GM12878 (cell line): Measurements from ENCODE around the gene MRPL36. TPM values are rescaled to one million over a fixed set of nuclear protein-coding genes. Genes with fewer than 3 reads are reported as not detected.

ENCODE experiments used
- ATAC-seq: fragments of 200-7000 bp; cut with Tn5 transposase; 3 replicates; pipeline ENCODE4 v1.9.1; 2020; ENCODE audit warnings: mild to moderate bottlenecking, moderate library complexity
- BruUV-seq: library from RNA; stranded (reverse); fragments of 400-500 nt; replicated peaks from 2 replicates; lab custom pipeline; 2021; lab: Mats Ljungman, UMichigan
- CTCF ChIA-PET: fragments of 300-600 bp; sonication (Branson Sonifier 250); formaldehyde crosslinking; extraction: SDS; loops from one replicate; lab custom pipeline; 2021; ENCODE audit warnings: inconsistent platforms; lab: Yijun Ruan, JAX
- POLR2A ChIA-PET: fragments of 350-600 bp; formaldehyde crosslinking; extraction: SDS; loops from one replicate; lab custom pipeline; 2021; ENCODE audit warnings: inconsistent platforms; lab: Charles Lee
- RAD21 ChIA-PET: fragments of 300-600 bp; sonication (Branson Sonifier 250); formaldehyde crosslinking; loops from one replicate; lab custom pipeline; 2023; ENCODE audit warnings: antibody characterized with exemption; ENCODE audit not compliant: unreplicated experiment; lab: Charles Lee
- SMC1A ChIA-PET: fragments of 300-600 bp; sonication (Branson Sonifier 250); formaldehyde crosslinking; loops from one replicate; lab custom pipeline; 2023; ENCODE audit not compliant: unreplicated experiment, uncharacterized antibody; lab: Charles Lee
- DNase-seq: peaks from one replicate; pipeline ENCODE4 v3.0.0-alpha.2; 2011; ENCODE audit warnings: low read depth, low spot score
- FAIRE-seq: peaks from 3 replicates; lab custom pipeline; 2011; peaks lifted over from hg19 to GRCh38; lab: Jason Lieb, UNC
- H2AFZ ChIP-seq: 2 replicates; pipeline ENCODE4 v1.6.0; 2011; ENCODE audit warnings: low read depth, low read length, control low read depth; ENCODE audit not compliant: control insufficient read depth
- H3K27ac ChIP-seq: 2 replicates; pipeline ENCODE4 v1.5.1; 2011; ENCODE audit warnings: control low read depth; ENCODE audit not compliant: control insufficient read depth, insufficient read depth
- H3K27me3 ChIP-seq, 2 experiments: replicated peaks in 1 of 2; 2 replicates each; pipeline versions ENCODE4 v1.6.0 to v1.6.1; 2011; ENCODE audit warnings: low read length in 1 of 2; ENCODE audit not compliant: control insufficient read depth in 2 of 2, insufficient read depth in 2 of 2
- H3K36me3 ChIP-seq, 2 experiments: 2 replicates each; pipeline ENCODE4 v1.5.1; 2011; ENCODE audit warnings: low read length in 1 of 2; ENCODE audit not compliant: control insufficient read depth in 2 of 2, insufficient read depth in 2 of 2
- H3K4me1 ChIP-seq: 2 replicates; pipeline ENCODE4 v1.6.1; 2011; ENCODE audit warnings: mild to moderate bottlenecking, low read length, moderate library complexity, mixed read lengths; ENCODE audit not compliant: control insufficient read depth, insufficient read depth
- H3K4me2 ChIP-seq: 2 replicates; pipeline ENCODE4 v1.6.0; 2011; ENCODE audit warnings: control low read depth; ENCODE audit not compliant: control insufficient read depth, insufficient read depth
- H3K4me3 ChIP-seq: fragments of 200-600 bp; sonication (generic); 2 replicates; pipeline ENCODE4 v1.5.1; 2016
- H3K79me2 ChIP-seq: 2 replicates; pipeline ENCODE4 v1.6.0; 2011; ENCODE audit warnings: low read length; ENCODE audit not compliant: control insufficient read depth, insufficient read depth
- H3K9ac ChIP-seq: 2 replicates; pipeline ENCODE4 v1.8.0; 2011; ENCODE audit warnings: low read length, control low read depth, mixed read lengths; ENCODE audit not compliant: control insufficient read depth, insufficient read depth
- H3K9me3 ChIP-seq: replicated peaks from 3 replicates; pipeline ENCODE4 v1.5.1; 2011; ENCODE audit warnings: mild to moderate bottlenecking, low read length; ENCODE audit not compliant: control insufficient read depth, insufficient read depth
- H4K20me1 ChIP-seq: 2 replicates; pipeline ENCODE4 v1.6.0; 2011; ENCODE audit not compliant: control insufficient read depth, insufficient read depth
- CBFB ChIP-seq: IDR thresholded peaks from 2 replicates; pipeline ENCODE4 v1.6.1; 2016; ENCODE audit warnings: antibody characterized with exemption, low read depth
- CUX1 ChIP-seq: IDR thresholded peaks from 2 replicates; pipeline ENCODE4 v1.6.1; 2012; ENCODE audit warnings: improper control_type of control experiment, low read depth, low read length; ENCODE audit not compliant: insufficient replicate concordance
- E2F4 ChIP-seq: IDR thresholded peaks from 2 replicates; pipeline ENCODE4 v1.6.1; 2012; ENCODE audit warnings: low read depth, low read length, improper control_type of control experiment
- ETV6 ChIP-seq, 2 experiments: fragments of 450-650 bp in 1 of 2; IDR thresholded peaks in 1 of 2; conservative IDR thresholded peaks in 1 of 2; 2 replicates each; pipeline ENCODE4 v1.6.1; 2014; ENCODE audit warnings: antibody characterized with exemption in 1 of 2, borderline replicate concordance in 1 of 2, low read depth in 1 of 2, mild to moderate bottlenecking in 1 of 2, moderate library complexity in 1 of 2
- EZH2 ChIP-seq: IDR thresholded peaks from 2 replicates; pipeline ENCODE4 v1.6.1; 2012; ENCODE audit warnings: low read depth, mild to moderate bottlenecking, control low read depth, inconsistent platforms, low read length, borderline replicate concordance; ENCODE audit not compliant: control insufficient read depth
- JUND ChIP-seq: IDR thresholded peaks from 2 replicates; pipeline ENCODE4 v1.6.1; 2012; ENCODE audit warnings: low read depth, mild to moderate bottlenecking, low read length, improper control_type of control experiment, moderate library complexity
- KAT2A ChIP-seq: conservative IDR thresholded peaks from 2 replicates; pipeline ENCODE4 v1.6.1; 2011; ENCODE audit warnings: low read depth, low read length; ENCODE audit not compliant: control insufficient read depth
- MEF2B ChIP-seq: fragments of 450-650 bp; IDR thresholded peaks from 2 replicates; pipeline ENCODE4 v1.6.1; 2018; ENCODE audit warnings: mild to moderate bottlenecking, moderate library complexity; ENCODE audit not compliant: partially characterized antibody, poor library complexity, severe bottlenecking
- MTA2 ChIP-seq: fragments of 450-650 bp; IDR thresholded peaks from 2 replicates; pipeline ENCODE4 v1.6.1; 2016; ENCODE audit warnings: low read depth, mild to moderate bottlenecking, moderate library complexity
- MYB ChIP-seq: fragments of 150-350 bp; IDR thresholded peaks from 2 replicates; pipeline ENCODE4 v1.6.1; 2014; ENCODE audit warnings: mild to moderate bottlenecking, low read depth, low read length, borderline replicate concordance
- MYC ChIP-seq: IDR thresholded peaks from 2 replicates; pipeline ENCODE4 v1.6.1; 2011; ENCODE audit warnings: mild to moderate bottlenecking, low read length, moderate library complexity, inconsistent platforms; ENCODE audit not compliant: insufficient read depth, insufficient replicate concordance, insufficient read length, severe bottlenecking
- RCOR1 ChIP-seq: conservative IDR thresholded peaks from 2 replicates; pipeline ENCODE4 v1.6.1; 2012; ENCODE audit warnings: low read depth, low read length, improper control_type of control experiment
- SMC3 ChIP-seq: IDR thresholded peaks from 2 replicates; pipeline ENCODE4 v1.6.1; 2011; ENCODE audit warnings: low read length, improper control_type of control experiment, borderline replicate concordance
- SPI1 ChIP-seq: IDR thresholded peaks from 2 replicates; pipeline ENCODE4 v1.6.1; 2011; ENCODE audit warnings: low read depth, mild to moderate bottlenecking, low read length, moderate library complexity, borderline replicate concordance; ENCODE audit not compliant: insufficient read depth
- TCF12 ChIP-seq: IDR thresholded peaks from 2 replicates; pipeline ENCODE4 v1.6.1; 2011; ENCODE audit warnings: low read depth, mild to moderate bottlenecking, low read length
- ZNF217 ChIP-seq: fragments of 450-650 bp; IDR thresholded peaks from 2 replicates; pipeline ENCODE4 v1.6.1; 2017; ENCODE audit warnings: antibody characterized with exemption, mild to moderate bottlenecking
- ZNF24 ChIP-seq: fragments of 450-650 bp; IDR thresholded peaks from 2 replicates; pipeline ENCODE4 v1.6.1; 2017; ENCODE audit warnings: antibody characterized with exemption, mild to moderate bottlenecking
- ZSCAN29 ChIP-seq: fragments of 450-650 bp; IDR thresholded peaks from 2 replicates; pipeline ENCODE4 v1.6.1; 2017; ENCODE audit warnings: mild to moderate bottlenecking, moderate library complexity
- WGBS: methylation state at CpG from one replicate; pipeline ENCODE4 v1.1.6; 2016; ENCODE audit warnings: low lambda C conversion rate; ENCODE audit not compliant: insufficient replicate concordance, insufficient coverage; ENCODE audit errors: missing lambda C conversion rate; 5-methylcytosine and 5-hydroxymethylcytosine counted together
- in situ Hi-C: fragments of 300-500 bp; cut with MboI; formaldehyde crosslinking; loops from 9 replicates; pipeline ENCODE4 v1.14.3; 2018; ENCODE audit warnings: mixed read lengths
- intact Hi-C: fragments of 100-400 bp; cut with micrococcal nuclease; formaldehyde crosslinking; loops from one replicate; pipeline ENCODE4 v1.14.2; 2022; ENCODE audit not compliant: unreplicated experiment
- polyA plus RNA-seq, 11 experiments: library from polyadenylated mRNA; depleted of rRNA in 4 of 11; unstranded in 6 of 11; stranded (reverse) in 5 of 11; fragments of >200 nt; fragmentation: Nextera tagmentation in 4 of 11; fragmentation: Illumina TruSeq in 1 of 11; extraction: Ambion mirVana in 4 of 11; extraction: Trizol in 1 of 11; gene quantifications; 1 replicate in 1 of 11; 2 replicates in 10 of 11; pipeline versions ENCODE4 v1.2.1 to v1.2.3, GENCODE V29; 2011 to 2016; ENCODE audit warnings: inconsistent platforms in 2 of 11, missing spikeins in 2 of 11, low read depth in 1 of 11
- total RNA-seq, 4 experiments: library from RNA; depleted of rRNA in 3 of 4; stranded (reverse); fragments of >200 nt in 3 of 4; fragmentation: Illumina TruSeq in 1 of 4; extraction: Trizol in 1 of 4; gene quantifications; 2 replicates each; pipeline versions ENCODE4 v1.2.1 to v1.2.3, GENCODE V29; 2013 to 2021

Gene MRPL36
- total and polyA plus RNA-seq, 10 of the 15 experiments (the other 5 are each of a cell fraction or from before 2014, with no cell fraction given) = 89.2 to 559 (median 152) TPM

GRCh38 chr5:1807451-1808185, 8.0 kb upstream of the MRPL36 start:
- no peaks in the 10 kb centered on the region for H3K27me3 ChIP-seq
- no peak overlapping the region for H3K4me3 ChIP-seq
- no TSS peak for BruUV-seq
- peaks cover 26 to 33% of the 10 kb centered on the region in 2 experiments for H3K36me3 ChIP-seq
- H3K9me3 ChIP-seq = no peaks in the 10 kb centered on the region
- H4K20me1 ChIP-seq = no peaks in the 10 kb centered on the region; the same call in 1 of the 2 replicates
- 74% methylated on average over 20 of the region's 20 CpGs for WGBS
- ChIA-PET RAD21 (no interaction called here), SMC1A (no interaction called here), POLR2A (no interaction called here), CTCF (no interaction called here)
- no peak overlapping the region for H3K27ac ChIP-seq
- H3K4me1 ChIP-seq = no peaks in the 10 kb centered on the region
- H3K9ac ChIP-seq = no peak overlapping the region
- no peak for FAIRE-seq
- ATAC-seq = no peak
- no peak for DNase-seq
- intact Hi-C loops = loop anchor here (10.0 kb wide), 1 partner anchor 73 kb away; no protein-coding TSS in a partner anchor
- TF ChIP-seq TCF12 = no peak
- no peak for TF ChIP-seq MYB
- no peak for TF ChIP-seq ZNF24
- TF ChIP-seq SMC3 = no peak
- no peak for TF ChIP-seq ZNF217
- no peak for TF ChIP-seq JUND
- TF ChIP-seq KAT2A = no peak
- no peak for TF ChIP-seq MEF2B
- TF ChIP-seq CBFB = no peak
- TF ChIP-seq E2F4 = no peak
- TF ChIP-seq ZSCAN29 = no peak
- no peak for TF ChIP-seq CUX1
- TF ChIP-seq MYC = no peak
- no peak for TF ChIP-seq MTA2
- no peak for TF ChIP-seq EZH2
- TF ChIP-seq RCOR1 = no peak
- TF ChIP-seq ETV6 (conservative IDR thresholded peaks at IDR 0.05 in 1 of 2, IDR thresholded peaks at IDR 0.05 in 1 of 2; ENCODE audit: borderline replicate concordance in 1 of 2, low read depth in 1 of 2) = no peak
- TF ChIP-seq SPI1 = no peak
- H3K79me2 ChIP-seq = peaks cover 13% of the 10 kb centered on the region
- no peak overlapping the region for H2AFZ ChIP-seq
- in situ Hi-C loops = no loop called here
- no peak overlapping the region for H3K4me2 ChIP-seq
